ENCODE data around the gene MCTP2. TPM values are rescaled to one million over a fixed set of nuclear protein-coding genes. Genes with fewer than 3 reads are reported as not detected.

Gene MCTP2
- total and polyA plus RNA-seq, 9 of the 15 experiments (the other 6 are each of a cell fraction or from before 2014, with no cell fraction given) = 0.07 TPM; not detected in 8

DNA sequence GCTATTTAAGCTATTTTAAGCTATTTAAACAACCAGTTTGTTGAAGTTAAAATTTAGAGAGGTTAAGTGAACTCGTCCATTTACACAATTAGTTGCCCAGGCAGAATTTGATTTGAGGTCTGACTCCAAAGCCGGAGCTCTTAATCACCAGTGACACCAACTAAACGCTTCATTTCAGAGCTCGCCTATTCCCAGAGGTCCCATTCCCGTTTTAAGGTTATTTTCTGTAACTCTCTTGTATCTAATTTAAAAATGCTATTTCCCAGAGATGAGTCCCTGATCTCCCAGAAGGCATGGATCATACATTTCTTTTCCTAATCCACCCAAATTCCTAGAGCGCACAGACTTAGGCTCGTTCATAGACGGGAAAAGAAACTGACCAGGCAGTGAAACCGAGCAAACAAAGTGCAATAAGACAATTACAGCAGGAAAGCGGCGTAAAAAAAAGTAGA, 904 bp upstream of the MCTP2 start (continued):
- TF ChIP-seq, protein P1, sequence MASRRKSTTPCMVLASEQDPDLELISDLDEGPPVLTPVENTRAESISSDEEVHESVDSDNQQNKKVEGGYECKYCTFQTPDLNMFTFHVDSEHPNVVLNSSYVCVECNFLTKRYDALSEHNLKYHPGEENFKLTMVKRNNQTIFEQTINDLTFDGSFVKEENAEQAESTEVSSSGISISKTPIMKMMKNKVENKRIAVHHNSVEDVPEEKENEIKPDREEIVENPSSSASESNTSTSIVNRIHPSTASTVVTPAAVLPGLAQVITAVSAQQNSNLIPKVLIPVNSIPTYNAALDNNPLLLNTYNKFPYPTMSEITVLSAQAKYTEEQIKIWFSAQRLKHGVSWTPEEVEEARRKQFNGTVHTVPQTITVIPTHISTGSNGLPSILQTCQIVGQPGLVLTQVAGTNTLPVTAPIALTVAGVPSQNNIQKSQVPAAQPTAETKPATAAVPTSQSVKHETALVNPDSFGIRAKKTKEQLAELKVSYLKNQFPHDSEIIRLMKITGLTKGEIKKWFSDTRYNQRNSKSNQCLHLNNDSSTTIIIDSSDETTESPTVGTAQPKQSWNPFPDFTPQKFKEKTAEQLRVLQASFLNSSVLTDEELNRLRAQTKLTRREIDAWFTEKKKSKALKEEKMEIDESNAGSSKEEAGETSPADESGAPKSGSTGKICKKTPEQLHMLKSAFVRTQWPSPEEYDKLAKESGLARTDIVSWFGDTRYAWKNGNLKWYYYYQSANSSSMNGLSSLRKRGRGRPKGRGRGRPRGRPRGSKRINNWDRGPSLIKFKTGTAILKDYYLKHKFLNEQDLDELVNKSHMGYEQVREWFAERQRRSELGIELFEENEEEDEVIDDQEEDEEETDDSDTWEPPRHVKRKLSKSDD (conservative IDR thresholded peaks at IDR 0.05; ENCODE audit: low read length) = no peak

GRCh38 chr15:94231723-94232468, 535 bp downstream of the MCTP2 start:
- FAIRE-seq (no peak), ATAC-seq (no peak), DNase-seq (ENCODE audit: extremely low read depth in 1 of 4, low spot score in 3 of 4) (no peak)
- Histone ChIP-seq H4K20me1 (replicated peaks; ENCODE audit: control insufficient read depth, insufficient read depth, low read length) (no peaks in the 10 kb centered on the region), H2AFZ (ENCODE audit: low read depth, low read length) (no peak overlapping the region), H3K9me3 (replicated peaks; ENCODE audit: control insufficient read depth, insufficient read depth, low read depth, low read length) (no peaks in the 10 kb centered on the region), H3K4me2 (ENCODE audit: insufficient read depth, low read length) (no peak overlapping the region), H3K27me3 (ENCODE audit: control insufficient read depth in 2 of 2, insufficient read depth in 2 of 2, low read length in 2 of 2) (no peaks in the 10 kb centered on the region), H3K27ac (ENCODE audit: extremely low read depth, low read depth, low read length) (no peak overlapping the region), H3K4me3 (no peak overlapping the region), H3K9me1 (ENCODE audit: control insufficient read depth, insufficient read depth, low read length) (no peaks in the 10 kb centered on the region), H3K9ac (ENCODE audit: insufficient read depth in 1 of 2, low read depth in 2 of 2, low read length in 2 of 2) (no peak overlapping the region), H3K79me2 (ENCODE audit: control insufficient read depth, insufficient read depth, low read length) (no peaks in the 10 kb centered on the region), H3K36me3 (ENCODE audit: control insufficient read depth, insufficient read depth, low read length) (no peaks in the 10 kb centered on the region), H3K4me1 (replicated peaks in 1 of 2; ENCODE audit: control insufficient read depth in 2 of 2, insufficient read depth in 2 of 2, low read length in 2 of 2) (no peaks in the 10 kb centered on the region)
- in situ Hi-C loops (cut with MboI) (no loop called here), intact Hi-C loops (cut with micrococcal nuclease) (no loop called here)
- no TSS peak for BruUV-seq (replicated peaks)
- WGBS (ENCODE audit: insufficient coverage, low coverage, missing lambda C conversion rate) = 10% methylated on average over 25 of the region's 25 CpGs
- ChIA-PET POLR2A (no interaction called here), CTCF (ENCODE audit: low intra/inter-chr PET ratio) (no interaction called here)
- TF ChIP-seq, protein P2, sequence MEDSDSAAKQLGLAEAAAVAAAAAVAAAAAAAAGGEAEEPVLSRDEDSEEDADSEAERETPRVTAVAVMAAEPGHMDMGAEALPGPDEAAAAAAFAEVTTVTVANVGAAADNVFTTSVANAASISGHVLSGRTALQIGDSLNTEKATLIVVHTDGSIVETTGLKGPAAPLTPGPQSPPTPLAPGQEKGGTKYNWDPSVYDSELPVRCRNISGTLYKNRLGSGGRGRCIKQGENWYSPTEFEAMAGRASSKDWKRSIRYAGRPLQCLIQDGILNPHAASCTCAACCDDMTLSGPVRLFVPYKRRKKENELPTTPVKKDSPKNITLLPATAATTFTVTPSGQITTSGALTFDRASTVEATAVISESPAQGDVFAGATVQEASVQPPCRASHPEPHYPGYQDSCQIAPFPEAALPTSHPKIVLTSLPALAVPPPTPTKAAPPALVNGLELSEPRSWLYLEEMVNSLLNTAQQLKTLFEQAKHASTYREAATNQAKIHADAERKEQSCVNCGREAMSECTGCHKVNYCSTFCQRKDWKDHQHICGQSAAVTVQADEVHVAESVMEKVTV (CRISPR knock-in tag; IDR thresholded peaks at IDR 0.05) = no peak
- no peak for TF ChIP-seq PRDM10 (IDR thresholded peaks at IDR 0.05; ENCODE audit: partially characterized antibody)
- no peak for TF ChIP-seq KAT2B (IDR thresholded peaks at IDR 0.05; ENCODE audit: low read depth, low read length)
- no peak for TF ChIP-seq PURB (CRISPR knock-in tag; IDR thresholded peaks at IDR 0.05; ENCODE audit: low read depth)
- TF ChIP-seq PHB2 (IDR thresholded peaks at IDR 0.05; ENCODE audit: low read depth) = no peak
- TF ChIP-seq PCBP2 (IDR thresholded peaks at IDR 0.05; ENCODE audit: low read depth, low read length, poor library complexity, severe bottlenecking) = no peak
- no peak for TF ChIP-seq TAF7 (tag; IDR thresholded peaks at IDR 0.05)
- TF ChIP-seq EZH2 (IDR thresholded peaks at IDR 0.05; ENCODE audit: borderline replicate concordance, low read depth, low read length) = no peak
- no peak for TF ChIP-seq ZBTB1 (CRISPR knock-in tag; IDR thresholded peaks at IDR 0.05; ENCODE audit: borderline replicate concordance, low read depth)
- TF ChIP-seq TCFL5 (CRISPR knock-in tag; conservative IDR thresholded peaks at IDR 0.05) = no peak

Measured in K562 (cell line).